ENCODE results near the gene EP400.

Gene EP400

GRCh38 chr12:131914179-131914702, 35.5 kb upstream of the EP400 start:
- TF ChIP-seq CTCF (IDR thresholded peaks at IDR 0.05; ENCODE audit: low read depth, low read length): no peak
- DNase-seq (ENCODE audit: low read depth, low spot score): no peak
- no peak overlapping the region for H3K4me3 ChIP-seq (ENCODE audit: low read depth, low read length)
- in situ Hi-C loops (cut with HindIII; ENCODE audit: low sequenced_read_pairs): no loop called here

DNA sequence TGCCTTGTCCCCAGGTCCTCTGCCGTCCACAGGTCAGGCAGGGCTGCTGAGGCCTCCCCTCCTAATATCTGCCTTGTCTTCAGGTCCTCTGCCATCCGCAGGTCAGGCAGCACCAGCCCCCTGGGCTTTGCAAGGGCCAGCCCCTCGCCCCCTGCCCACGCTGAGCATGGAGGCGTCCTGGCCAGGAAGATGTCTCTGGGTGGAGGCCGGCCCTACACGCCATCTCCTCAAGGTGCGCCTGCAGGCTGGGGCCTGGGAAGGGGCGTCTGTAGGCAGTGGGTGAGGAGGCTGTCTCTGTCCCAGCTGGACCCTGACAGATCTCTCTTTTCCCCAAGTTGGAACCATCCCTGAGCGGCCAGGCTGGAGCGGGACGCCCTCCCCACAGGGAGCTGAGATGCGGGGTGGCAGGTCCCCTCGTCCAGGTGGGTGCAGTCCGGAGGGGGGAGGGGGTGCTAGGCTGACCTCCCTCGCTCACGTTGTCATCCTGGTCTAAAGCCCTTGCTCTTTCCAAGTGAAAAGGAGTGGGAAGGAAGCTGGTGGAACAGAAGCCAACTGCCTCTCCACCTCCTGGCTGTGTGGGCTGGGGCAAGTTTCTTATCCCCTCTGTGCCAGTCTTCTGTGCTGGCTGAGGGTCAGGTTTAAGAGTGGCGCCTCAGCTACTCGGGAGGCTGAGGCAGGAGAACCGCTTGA, 34.6 kb upstream of the EP400 start:
- in situ Hi-C loops (cut with HindIII; ENCODE audit: low sequenced_read_pairs): no loop called here

GRCh38 chr12:131915823-131916222, 33.9 kb upstream of the EP400 start:
- no peak for TF ChIP-seq CTCF (IDR thresholded peaks at IDR 0.05; ENCODE audit: low read depth, low read length)
- no peak overlapping the region for H3K4me3 ChIP-seq (ENCODE audit: low read depth, low read length)
- in situ Hi-C loops (cut with HindIII; ENCODE audit: low sequenced_read_pairs): no loop called here
- DNase-seq (ENCODE audit: low read depth, low spot score): no peak

More for the DNA sequence above, 34.6 kb upstream of the EP400 start:
- no peak overlapping the region for H3K4me3 ChIP-seq (ENCODE audit: low read depth, low read length)
- TF ChIP-seq CTCF (IDR thresholded peaks at IDR 0.05; ENCODE audit: low read depth, low read length): no peak
- no peak for DNase-seq (ENCODE audit: low read depth, low spot score)

DNA sequence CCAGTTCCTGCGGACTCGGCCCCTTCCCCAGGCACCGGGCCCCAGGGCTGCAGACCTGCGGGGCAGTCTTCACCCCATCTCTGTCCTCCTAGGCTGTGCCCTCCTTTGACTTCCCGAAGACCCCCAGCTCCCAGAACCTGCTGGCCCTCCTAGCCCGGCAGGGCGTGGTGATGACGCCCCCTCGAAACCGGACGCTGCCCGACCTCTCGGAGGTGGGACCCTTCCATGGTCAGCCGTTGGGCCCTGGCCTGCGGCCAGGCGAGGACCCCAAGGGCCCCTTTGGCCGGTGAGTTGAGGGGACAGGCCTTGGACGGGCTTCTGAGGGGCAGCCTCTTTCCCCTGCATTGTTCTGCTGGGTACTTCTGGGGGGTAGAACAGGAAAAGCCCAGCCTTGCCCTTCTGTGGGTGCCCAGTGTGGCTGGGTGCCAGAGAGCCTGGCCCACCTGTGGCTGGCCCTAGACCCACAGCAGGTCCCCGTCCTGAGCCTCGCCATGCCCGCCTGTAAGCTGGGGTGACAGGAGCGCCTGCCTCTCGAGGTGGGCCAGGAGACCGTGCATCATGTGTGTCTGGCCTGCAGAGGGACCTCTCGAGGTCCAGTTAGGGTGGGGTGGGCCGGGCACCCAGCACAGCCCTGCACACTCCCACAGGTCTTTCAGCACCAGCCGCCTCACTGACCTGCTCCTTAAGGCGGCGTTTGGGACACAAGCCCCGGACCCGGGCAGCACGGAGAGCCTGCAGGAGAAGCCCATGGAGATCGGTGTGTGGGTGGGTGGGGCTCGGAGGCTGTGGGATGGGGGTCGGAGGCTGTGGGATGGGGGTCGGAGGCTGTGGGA, 33.2 kb upstream of the EP400 start:
- TF ChIP-seq CTCF (IDR thresholded peaks at IDR 0.05; ENCODE audit: low read depth, low read length): no peak
- in situ Hi-C loops (cut with HindIII; ENCODE audit: low sequenced_read_pairs): no loop called here
- no peak for DNase-seq (ENCODE audit: low read depth, low spot score)
- H3K4me3 ChIP-seq (ENCODE audit: low read depth, low read length): no peak overlapping the region

DNA sequence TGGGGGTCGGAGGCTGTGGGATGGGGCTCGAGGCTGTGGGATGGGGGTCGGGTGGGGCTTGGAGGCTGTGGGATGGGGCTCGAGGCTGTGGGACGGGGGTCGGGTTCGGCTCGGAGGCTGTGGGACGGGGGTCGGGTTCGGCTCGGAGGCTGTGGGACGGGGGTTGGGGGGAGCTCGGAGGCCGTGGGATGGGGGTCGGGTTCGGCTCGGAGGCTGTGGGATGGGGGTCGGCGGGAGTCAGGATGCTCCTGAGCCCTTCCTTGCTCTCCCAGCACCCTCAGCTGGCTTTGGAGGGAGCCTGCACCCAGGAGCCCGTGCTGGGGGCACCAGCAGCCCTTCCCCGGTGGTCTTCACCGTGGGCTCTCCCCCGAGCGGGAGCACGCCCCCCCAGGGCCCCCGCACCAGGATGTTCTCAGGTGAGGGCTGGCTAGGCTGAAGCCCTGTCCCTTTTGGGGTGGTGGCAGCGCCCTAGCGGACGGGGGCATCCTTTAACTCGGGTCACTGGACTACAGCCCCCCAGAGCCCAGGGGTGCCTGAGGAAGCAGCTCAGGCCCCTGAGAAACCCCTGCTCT, 32.5 kb upstream of the EP400 start:
- TF ChIP-seq CTCF (IDR thresholded peaks at IDR 0.05; ENCODE audit: low read depth, low read length): no peak
- DNase-seq (ENCODE audit: low read depth, low spot score): no peak
- H3K4me3 ChIP-seq (ENCODE audit: low read depth, low read length): no peak overlapping the region
- in situ Hi-C loops (cut with HindIII; ENCODE audit: low sequenced_read_pairs): no loop called here

DNA sequence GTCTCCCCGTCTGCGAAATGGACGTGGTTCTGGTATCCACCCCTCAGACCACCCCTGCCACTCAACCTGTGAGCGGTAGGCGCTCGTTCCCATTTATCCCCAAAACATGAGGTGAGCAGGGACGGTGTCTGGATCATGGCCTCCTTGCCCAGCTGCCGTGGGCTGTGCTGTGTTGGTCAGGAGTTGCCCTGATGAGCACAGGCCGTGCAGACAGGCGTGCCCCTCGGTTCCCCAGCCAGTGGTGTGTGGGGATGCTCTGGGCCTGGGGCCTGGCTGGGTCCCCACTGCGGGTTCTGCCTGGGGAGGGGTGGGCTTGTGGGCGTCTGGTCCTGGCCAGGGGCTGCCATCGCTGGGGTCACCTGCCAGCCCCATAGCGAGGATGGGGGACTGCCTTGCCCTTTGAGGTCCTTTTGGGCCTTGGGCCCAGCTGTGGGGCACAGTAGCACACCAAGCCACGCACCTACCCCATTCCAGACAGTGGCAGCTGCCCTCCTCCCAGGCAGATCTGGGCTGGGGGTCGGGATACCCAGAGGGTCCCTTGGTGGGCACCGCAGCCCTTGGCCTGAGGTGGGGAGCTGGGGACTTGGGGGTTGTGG, 31.9 kb upstream of the EP400 start:
- in situ Hi-C loops (cut with HindIII; ENCODE audit: low sequenced_read_pairs): no loop called here
- no peak for DNase-seq (ENCODE audit: low read depth, low spot score)
- no peak overlapping the region for H3K4me3 ChIP-seq (ENCODE audit: low read depth, low read length)
- TF ChIP-seq CTCF (IDR thresholded peaks at IDR 0.05; ENCODE audit: low read depth, low read length): no peak
